HG02852 (cell line): Measurements from ENCODE around the gene CDK1.

Source experiments
- ATAC-seq: cut with Tn5 transposase; IDR thresholded peaks from one replicate; pipeline ENCODE4 v1.9.1; 2021; ENCODE audit warnings: mild to moderate bottlenecking, moderate library complexity; ENCODE audit not compliant: unreplicated experiment

The CDK1 gene

GRCh38 chr10:60777696-60778213 is 523 bp upstream of the CDK1 start:
- peak; percentile 8 for ATAC-seq

- ATAC-seq, result peak; percentile 17
Measured at GRCh38 chr10:60778971-60779796, 906 bp downstream of the CDK1 start.

GRCh38 chr10:60781661-60782060 is 3.4 kb downstream of the CDK1 start:
- ATAC-seq, result no peak

DNA sequence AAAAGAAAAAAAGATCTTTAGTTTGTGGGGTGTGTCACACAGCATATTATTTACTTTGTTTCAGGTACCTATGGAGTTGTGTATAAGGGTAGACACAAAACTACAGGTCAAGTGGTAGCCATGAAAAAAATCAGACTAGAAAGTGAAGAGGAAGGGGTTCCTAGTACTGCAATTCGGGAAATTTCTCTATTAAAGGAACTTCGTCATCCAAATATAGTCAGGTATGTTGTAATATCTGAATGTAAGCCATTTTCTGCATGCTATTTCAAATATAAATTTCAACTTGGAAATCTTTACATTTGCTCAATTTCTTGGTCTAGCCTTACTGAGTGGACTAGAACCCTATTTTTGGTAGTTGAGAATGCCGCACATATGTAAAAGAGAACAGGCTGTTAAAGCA is 6.4 kb downstream of the CDK1 start:
- no peak for ATAC-seq

GRCh38 chr10:60788544-60788943 is 10.3 kb downstream of the CDK1 start:
- ATAC-seq, result no peak

DNA sequence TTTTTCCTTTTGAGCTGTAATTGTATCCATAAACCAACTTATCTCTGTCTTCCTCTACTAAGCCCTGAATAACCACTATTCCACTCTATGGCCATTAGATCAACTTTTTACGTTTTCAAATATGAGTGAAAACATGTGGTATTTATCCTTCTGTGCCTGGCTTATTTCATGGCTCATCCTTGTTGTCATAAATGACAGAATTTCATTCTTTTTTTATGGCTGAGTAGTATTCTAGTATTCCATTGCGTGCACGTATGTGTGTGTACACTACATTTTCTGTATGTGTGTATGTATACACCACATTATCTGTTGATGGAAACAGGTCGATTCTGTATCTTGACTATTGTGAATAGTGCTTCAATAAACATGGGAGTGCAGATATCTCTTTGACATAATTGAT is 11.1 kb downstream of the CDK1 start:
- no peak for ATAC-seq

DNA sequence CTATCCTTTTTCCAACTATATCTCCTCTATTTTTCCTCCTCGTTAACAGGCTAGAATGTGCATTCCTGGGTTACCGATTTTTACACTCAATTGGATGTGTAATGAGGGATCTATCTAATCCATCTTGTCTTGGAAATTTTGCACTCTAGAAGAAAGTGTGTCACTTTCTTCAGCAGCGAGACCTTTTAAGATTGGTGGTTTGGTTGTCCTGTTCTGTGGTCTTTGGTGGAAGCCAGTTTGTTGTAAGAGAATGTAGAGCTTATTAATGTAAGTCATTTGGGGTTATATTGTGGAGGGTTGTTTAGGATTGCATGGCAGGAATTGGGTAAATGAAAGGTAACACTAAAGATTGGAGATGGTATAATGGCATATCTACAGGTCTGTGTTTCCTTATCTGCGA is 16.7 kb downstream of the CDK1 start:
- no peak for ATAC-seq

- no peak for ATAC-seq
Measured at GRCh38 chr10:60795465-60796202, 17.4 kb downstream of the CDK1 start.

DNA sequence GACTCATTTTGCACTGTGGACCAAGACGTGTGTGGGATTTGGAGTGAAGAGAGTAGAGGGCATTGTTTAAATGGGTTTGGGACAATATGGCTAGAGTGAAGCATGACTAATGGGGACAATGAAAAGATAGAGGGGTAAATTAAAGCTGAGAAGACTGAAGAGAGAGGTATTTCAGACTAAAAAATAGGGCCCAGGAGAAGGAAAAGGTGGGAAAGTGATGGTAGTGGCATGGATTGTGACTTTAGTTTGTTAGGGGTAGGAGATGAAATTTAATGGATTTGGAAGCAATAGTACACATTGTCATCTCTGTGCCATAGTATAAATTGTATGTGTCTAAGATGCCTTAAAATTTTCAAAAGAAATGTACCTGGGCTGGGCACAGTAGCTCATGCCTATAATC is 18.2 kb downstream of the CDK1 start:
- no peak for ATAC-seq

- no peak for ATAC-seq
Measured at GRCh38 chr10:60797200-60797599, 18.9 kb downstream of the CDK1 start.

DNA sequence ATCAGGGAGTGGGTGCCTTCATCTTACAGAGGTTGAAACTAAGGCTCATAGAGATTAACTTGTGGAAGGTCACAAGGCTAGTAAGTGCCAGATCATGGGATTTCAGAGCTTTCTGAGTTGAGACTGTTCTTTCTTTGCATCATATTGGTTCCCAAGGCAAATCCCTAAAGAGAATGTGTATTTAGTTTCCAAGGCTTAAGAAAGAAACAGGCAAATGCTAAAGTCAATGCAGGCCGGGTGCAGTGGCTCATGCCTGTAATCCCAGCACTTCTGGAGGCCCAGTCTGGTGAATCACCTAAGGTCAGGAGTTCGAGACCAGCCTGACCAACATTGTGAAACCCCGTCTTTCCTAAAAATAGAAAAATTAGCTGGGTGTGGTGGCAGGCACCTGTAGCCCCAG is 19.8 kb downstream of the CDK1 start:
- ATAC-seq, result no peak

DNA sequence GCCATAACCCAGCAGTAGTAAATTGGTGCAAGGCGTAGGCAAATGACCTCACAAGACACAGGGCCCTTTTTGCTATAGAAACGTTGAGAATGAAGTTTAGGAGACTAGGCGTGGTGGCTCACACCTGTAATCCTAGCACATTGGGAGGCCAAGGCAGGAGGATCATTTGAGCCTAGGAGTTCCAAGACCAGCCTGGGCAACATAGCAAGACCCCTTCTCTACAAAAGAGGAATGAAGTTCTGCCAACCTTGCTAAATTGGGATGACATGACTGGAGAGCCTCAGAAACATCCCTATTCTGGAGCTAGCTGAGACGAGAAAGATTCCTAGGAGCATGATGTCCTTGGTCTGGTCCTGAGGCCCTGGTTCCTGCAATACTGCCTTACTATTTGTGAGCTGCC is 20.6 kb downstream of the CDK1 start:
- no peak for ATAC-seq

GRCh38 chr10:60799971-60800650 is 21.8 kb downstream of the CDK1 start:
- no peak for ATAC-seq

- no peak for ATAC-seq
Measured at GRCh38 chr10:60800918-60801317, 22.6 kb downstream of the CDK1 start.

DNA sequence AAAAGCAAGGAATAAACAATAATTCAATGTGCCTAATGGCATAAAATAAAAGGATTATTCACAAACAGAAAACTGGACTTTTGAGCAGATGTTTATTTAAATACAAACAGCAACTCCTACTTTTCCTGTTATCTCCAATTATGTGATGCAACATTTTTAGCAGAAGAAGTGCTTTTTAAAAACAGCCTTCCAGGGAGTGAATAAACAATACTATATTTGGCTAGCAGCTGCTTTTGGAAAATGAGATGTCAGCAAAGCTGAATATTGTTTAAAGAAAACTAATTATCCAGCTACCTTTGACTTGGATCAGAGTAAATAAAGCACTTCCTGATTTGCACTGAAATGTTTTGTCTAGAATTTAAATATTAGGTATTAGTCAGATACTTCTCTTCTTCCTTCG is 23.2 kb downstream of the CDK1 start:
- ATAC-seq, result no peak

GRCh38 chr10:60803433-60803832 is 25.2 kb downstream of the CDK1 start:
- no peak for ATAC-seq

- no peak for ATAC-seq
Measured at GRCh38 chr10:60803865-60804264, 25.6 kb downstream of the CDK1 start.

DNA sequence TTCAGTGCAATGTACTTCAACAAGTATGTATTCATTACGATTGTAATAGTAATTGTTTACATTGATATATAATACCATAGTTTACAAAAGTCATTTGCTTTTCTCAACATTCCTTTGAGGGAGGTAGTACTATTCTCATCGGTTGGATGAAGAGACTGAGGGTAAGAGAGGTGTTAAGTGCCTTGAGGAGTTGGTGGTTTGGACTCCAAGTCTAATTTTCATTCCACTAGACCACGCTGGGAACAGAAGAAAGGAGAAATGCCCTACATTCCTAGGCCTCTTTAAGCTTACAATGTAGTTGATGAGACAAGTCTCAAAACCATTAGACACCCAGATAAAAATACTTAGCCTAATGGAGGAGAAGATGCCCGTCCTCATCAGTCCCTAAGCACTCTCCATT is 28.6 kb downstream of the CDK1 start:
- ATAC-seq, result no peak

DNA sequence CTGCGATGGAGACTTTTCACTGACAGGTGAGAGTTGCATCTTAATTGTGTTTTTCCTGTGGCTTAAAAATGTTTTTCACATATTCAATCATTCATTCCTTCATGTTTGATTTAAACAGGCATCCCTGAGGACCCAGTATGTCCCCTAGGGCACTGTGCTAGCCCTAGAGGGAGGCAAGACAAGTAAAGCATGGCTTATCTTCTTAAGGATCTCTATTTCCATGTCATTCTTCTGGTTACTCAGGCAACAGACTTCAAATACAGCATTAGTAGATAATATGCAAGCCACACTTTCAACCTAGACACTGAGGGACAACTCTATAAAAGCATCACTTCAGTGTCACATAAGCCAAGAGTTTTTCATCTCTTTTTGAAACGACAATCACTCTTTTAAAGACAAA is 29.2 kb downstream of the CDK1 start:
- ATAC-seq, result no peak

DNA sequence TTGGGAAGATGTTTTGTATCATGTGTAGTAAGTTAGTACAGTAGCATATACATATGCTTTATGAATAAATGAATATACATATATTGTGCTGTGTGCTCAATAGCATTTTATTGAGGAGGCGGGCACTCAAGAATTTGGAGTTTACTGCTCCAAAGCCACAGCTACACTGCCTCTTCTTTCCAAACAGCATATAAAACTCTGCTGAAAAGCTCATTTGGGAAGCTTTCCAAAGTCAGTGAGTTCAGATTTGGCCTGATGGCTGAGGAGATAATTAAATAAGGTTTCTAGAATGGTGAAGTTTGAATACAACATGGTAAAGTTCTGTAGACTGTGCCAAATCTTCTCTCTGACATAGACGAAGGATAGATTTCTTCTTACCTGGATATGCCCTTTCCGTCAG is 29.8 kb downstream of the CDK1 start:
- no peak for ATAC-seq

GRCh38 chr10:60809157-60809556 is 30.9 kb downstream of the CDK1 start:
- ATAC-seq, result no peak
